ENCODE measurements around the gene NFKBIA.

- peak; percentile 53 for TF ChIP-seq CTCF (IDR thresholded peaks at IDR 0.05)
- peak; percentile 23; the same call in 2 of the 3 replicates for TF ChIP-seq SMC3 (IDR thresholded peaks at IDR 0.05)
- no peak for TF ChIP-seq NR3C1 (IDR thresholded peaks at IDR 0.05)
- no peak for TF ChIP-seq USF2 (IDR thresholded peaks at IDR 0.05)
- no peak for TF ChIP-seq CHD4 (IDR thresholded peaks at IDR 0.05; ENCODE audit: borderline replicate concordance)
- no peak for TF ChIP-seq BHLHE40 (IDR thresholded peaks at IDR 0.05; ENCODE audit: low read depth, low read length)
- TF ChIP-seq PBX3 (IDR thresholded peaks at IDR 0.05): no peak
- TF ChIP-seq GATA3 (IDR thresholded peaks at IDR 0.05; ENCODE audit: borderline replicate concordance): no peak
- no peak for TF ChIP-seq REST (IDR thresholded peaks at IDR 0.05)
Measured at GRCh38 chr14:35438910-35439713, 34.6 kb upstream of the NFKBIA start.

Measured in A549 (cell line).